Erythroblast (primary cell): ENCODE results near the gene CYB5R4.

Source experiments
- GATA1 ChIP-seq: IDR thresholded peaks from 2 replicates; pipeline ENCODE4 v1.6.1; 2011; ENCODE audit warnings: low read depth, mild to moderate bottlenecking, control low read depth, low read length, moderate library complexity
- POLR2A ChIP-seq: IDR thresholded peaks from 2 replicates; pipeline ENCODE4 v1.6.1; 2011; ENCODE audit warnings: mild to moderate bottlenecking, low read length

GRCh38 chr6:83976037-83976755 lies 116.7 kb downstream of the CYB5R4 start:
- TF ChIP-seq POLR2A (no peak), GATA1 (no peak)
